HL-60 (cell line): ENCODE data around the gene PTPN1.
"Not testable (repeated sequence)": the region's sequence is repeated elsewhere in the genome, so short reads cannot be mapped to it uniquely, and the experiment has no call there.

Source experiments
- GABPA ChIP-seq: IDR thresholded peaks from 2 replicates; pipeline ENCODE4 v1.6.1; 2012; ENCODE audit warnings: low read depth
- POLR2AphosphoS5 ChIP-seq: IDR thresholded peaks from 2 replicates; pipeline ENCODE4 v1.6.1; 2012; ENCODE audit warnings: low read depth
- REST ChIP-seq: IDR thresholded peaks from 2 replicates; pipeline ENCODE4 v1.6.1; 2012; ENCODE audit warnings: low read depth; ENCODE audit not compliant: insufficient replicate concordance
- SPI1 ChIP-seq: IDR thresholded peaks from 2 replicates; pipeline ENCODE4 v1.6.1; 2012; ENCODE audit warnings: low read depth, mild to moderate bottlenecking, borderline replicate concordance
- TF ChIP-seq, protein P1 (sequence below): IDR thresholded peaks from one replicate; pipeline ENCODE4 v1.5.1; 2011; ENCODE audit warnings: low read length, control low read depth, inconsistent platforms; ENCODE audit not compliant: insufficient read depth

DNA sequence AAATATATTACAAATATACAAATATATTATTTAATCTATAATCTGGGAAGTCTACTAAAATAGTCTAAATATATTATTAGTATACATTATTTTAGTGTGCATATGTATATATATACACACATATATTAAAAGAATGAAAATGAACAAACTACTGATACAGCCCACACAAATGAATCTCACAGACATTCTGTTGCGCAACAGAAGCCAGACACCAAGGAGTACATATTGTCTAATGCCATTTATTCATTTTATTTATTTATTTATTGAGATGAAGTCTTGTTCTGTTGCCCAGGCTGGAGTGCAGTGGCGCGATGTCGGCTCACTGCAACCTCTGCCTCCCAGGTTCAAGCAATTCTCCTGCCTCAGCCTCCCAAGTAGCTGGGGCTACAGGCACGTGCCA, 35.8 kb upstream of the PTPN1 start:
- not testable (repeated sequence) for TF ChIP-seq POLR2AphosphoS5, REST, GABPA, SPI1
- TF ChIP-seq, protein P1, sequence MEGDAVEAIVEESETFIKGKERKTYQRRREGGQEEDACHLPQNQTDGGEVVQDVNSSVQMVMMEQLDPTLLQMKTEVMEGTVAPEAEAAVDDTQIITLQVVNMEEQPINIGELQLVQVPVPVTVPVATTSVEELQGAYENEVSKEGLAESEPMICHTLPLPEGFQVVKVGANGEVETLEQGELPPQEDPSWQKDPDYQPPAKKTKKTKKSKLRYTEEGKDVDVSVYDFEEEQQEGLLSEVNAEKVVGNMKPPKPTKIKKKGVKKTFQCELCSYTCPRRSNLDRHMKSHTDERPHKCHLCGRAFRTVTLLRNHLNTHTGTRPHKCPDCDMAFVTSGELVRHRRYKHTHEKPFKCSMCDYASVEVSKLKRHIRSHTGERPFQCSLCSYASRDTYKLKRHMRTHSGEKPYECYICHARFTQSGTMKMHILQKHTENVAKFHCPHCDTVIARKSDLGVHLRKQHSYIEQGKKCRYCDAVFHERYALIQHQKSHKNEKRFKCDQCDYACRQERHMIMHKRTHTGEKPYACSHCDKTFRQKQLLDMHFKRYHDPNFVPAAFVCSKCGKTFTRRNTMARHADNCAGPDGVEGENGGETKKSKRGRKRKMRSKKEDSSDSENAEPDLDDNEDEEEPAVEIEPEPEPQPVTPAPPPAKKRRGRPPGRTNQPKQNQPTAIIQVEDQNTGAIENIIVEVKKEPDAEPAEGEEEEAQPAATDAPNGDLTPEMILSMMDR = not testable (repeated sequence)
